HepG2 (cell line): ENCODE measurements around the gene USP34.

Experiments used
- EZH2 ChIP-seq: conservative IDR thresholded peaks from 2 replicates; pipeline ENCODE4 v1.6.1; 2012; ENCODE audit warnings: mild to moderate bottlenecking, low read depth, low read length, moderate library complexity
- IRF2 ChIP-seq: IDR thresholded peaks from 2 replicates; pipeline ENCODE4 v1.6.1; 2018; ENCODE audit warnings: missing genetic modification reagents, missing compliant biosample characterization
- NR2F6 ChIP-seq, 2 experiments: IDR thresholded peaks; 2 replicates each; pipeline ENCODE4 v1.6.1; 2016; ENCODE audit warnings: antibody characterized with exemption in 1 of 2, mild to moderate bottlenecking in 1 of 2
- NR3C1 ChIP-seq: sonication (generic); formaldehyde crosslinking; IDR thresholded peaks from 2 replicates; pipeline ENCODE4 v1.4.0; 2020; ENCODE audit warnings: missing genetic modification reagents
- SP2 ChIP-seq: sonication (generic); formaldehyde crosslinking; IDR thresholded peaks from 2 replicates; pipeline ENCODE4 v1.5.1; 2020; ENCODE audit warnings: mild to moderate bottlenecking, missing genetic modification reagents
- TAF1 ChIP-seq: sonication (generic); formaldehyde crosslinking; IDR thresholded peaks from 2 replicates; pipeline ENCODE4 v1.4.0; 2020; ENCODE audit warnings: missing genetic modification reagents
- ZNF3 ChIP-seq: IDR thresholded peaks from 2 replicates; pipeline ENCODE4 v1.7.0; 2017; ENCODE audit warnings: inconsistent platforms
- ZNF776 ChIP-seq: sonication (generic); formaldehyde crosslinking; IDR thresholded peaks from 2 replicates; pipeline ENCODE4 v1.4.0; 2020; ENCODE audit warnings: mild to moderate bottlenecking, missing genetic modification reagents
- TF ChIP-seq, protein P1 (sequence below): sonication (generic); formaldehyde crosslinking; IDR thresholded peaks from 2 replicates; pipeline ENCODE4 v1.5.0; 2020; ENCODE audit warnings: mild to moderate bottlenecking, missing genetic modification reagents, moderate library complexity
- TF ChIP-seq, protein P2 (sequence below), 2 experiments: IDR thresholded peaks; 2 replicates each; pipeline ENCODE4 v1.6.1; 2011 to 2012; ENCODE audit warnings: low read length in 2 of 2, borderline replicate concordance in 1 of 2, low read depth in 1 of 2, mild to moderate bottlenecking in 1 of 2, moderate library complexity in 1 of 2
- TF ChIP-seq, protein P3 (sequence below): sonication (generic); formaldehyde crosslinking; IDR thresholded peaks from 2 replicates; pipeline ENCODE4 v1.5.0; 2020; ENCODE audit warnings: missing genetic modification reagents
- TF ChIP-seq, protein P4 (sequence below): sonication (generic); formaldehyde crosslinking; IDR thresholded peaks from 2 replicates; pipeline ENCODE4 v1.4.0; 2020; ENCODE audit warnings: missing genetic modification reagents
- TF ChIP-seq, protein P5 (sequence below): sonication (generic); formaldehyde crosslinking; conservative IDR thresholded peaks from 2 replicates; pipeline ENCODE4 v1.8.0; 2022; ENCODE audit warnings: missing genetic modification reagents

DNA sequence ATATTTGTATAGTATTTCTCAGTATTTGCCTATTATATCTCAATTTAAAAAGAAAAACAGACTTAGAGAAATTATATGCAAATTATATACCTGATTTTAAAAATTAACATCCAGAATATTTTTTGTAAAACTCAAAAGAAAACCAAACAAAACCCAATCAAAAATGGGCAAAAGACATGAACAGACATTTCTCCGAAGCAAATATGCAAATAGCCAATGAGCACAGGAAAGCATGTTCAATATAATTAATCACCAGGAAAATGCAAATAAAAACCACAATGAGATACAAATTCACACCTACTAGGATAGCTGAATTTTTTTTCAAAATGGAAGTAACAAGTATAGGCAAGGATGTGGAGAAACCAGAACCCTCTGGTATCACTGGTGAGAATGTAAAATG lies 108.0 kb downstream of the USP34 start:
- TF ChIP-seq NR2F6 (IDR thresholded peaks at IDR 0.05) (no peak), NR2F6 (CRISPR knock-in tag; IDR thresholded peaks at IDR 0.05) (no peak), TAF1 (CRISPR knock-in tag) (no peak), ZNF776 (CRISPR knock-in tag) (no peak), EZH2 (no peak), IRF2 (CRISPR knock-in tag) (no peak), NR3C1 (no peak), SP2 (CRISPR knock-in tag) (no peak), ZNF3 (CRISPR knock-in tag) (no peak)
- TF ChIP-seq, protein P1, sequence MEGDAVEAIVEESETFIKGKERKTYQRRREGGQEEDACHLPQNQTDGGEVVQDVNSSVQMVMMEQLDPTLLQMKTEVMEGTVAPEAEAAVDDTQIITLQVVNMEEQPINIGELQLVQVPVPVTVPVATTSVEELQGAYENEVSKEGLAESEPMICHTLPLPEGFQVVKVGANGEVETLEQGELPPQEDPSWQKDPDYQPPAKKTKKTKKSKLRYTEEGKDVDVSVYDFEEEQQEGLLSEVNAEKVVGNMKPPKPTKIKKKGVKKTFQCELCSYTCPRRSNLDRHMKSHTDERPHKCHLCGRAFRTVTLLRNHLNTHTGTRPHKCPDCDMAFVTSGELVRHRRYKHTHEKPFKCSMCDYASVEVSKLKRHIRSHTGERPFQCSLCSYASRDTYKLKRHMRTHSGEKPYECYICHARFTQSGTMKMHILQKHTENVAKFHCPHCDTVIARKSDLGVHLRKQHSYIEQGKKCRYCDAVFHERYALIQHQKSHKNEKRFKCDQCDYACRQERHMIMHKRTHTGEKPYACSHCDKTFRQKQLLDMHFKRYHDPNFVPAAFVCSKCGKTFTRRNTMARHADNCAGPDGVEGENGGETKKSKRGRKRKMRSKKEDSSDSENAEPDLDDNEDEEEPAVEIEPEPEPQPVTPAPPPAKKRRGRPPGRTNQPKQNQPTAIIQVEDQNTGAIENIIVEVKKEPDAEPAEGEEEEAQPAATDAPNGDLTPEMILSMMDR, result no peak
- TF ChIP-seq, protein P2, sequence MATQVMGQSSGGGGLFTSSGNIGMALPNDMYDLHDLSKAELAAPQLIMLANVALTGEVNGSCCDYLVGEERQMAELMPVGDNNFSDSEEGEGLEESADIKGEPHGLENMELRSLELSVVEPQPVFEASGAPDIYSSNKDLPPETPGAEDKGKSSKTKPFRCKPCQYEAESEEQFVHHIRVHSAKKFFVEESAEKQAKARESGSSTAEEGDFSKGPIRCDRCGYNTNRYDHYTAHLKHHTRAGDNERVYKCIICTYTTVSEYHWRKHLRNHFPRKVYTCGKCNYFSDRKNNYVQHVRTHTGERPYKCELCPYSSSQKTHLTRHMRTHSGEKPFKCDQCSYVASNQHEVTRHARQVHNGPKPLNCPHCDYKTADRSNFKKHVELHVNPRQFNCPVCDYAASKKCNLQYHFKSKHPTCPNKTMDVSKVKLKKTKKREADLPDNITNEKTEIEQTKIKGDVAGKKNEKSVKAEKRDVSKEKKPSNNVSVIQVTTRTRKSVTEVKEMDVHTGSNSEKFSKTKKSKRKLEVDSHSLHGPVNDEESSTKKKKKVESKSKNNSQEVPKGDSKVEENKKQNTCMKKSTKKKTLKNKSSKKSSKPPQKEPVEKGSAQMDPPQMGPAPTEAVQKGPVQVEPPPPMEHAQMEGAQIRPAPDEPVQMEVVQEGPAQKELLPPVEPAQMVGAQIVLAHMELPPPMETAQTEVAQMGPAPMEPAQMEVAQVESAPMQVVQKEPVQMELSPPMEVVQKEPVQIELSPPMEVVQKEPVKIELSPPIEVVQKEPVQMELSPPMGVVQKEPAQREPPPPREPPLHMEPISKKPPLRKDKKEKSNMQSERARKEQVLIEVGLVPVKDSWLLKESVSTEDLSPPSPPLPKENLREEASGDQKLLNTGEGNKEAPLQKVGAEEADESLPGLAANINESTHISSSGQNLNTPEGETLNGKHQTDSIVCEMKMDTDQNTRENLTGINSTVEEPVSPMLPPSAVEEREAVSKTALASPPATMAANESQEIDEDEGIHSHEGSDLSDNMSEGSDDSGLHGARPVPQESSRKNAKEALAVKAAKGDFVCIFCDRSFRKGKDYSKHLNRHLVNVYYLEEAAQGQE (IDR thresholded peaks at IDR 0.05; ENCODE audit: borderline replicate concordance in 1 of 2, low read depth in 1 of 2, low read length in 2 of 2), result no peak
- TF ChIP-seq, protein P3, sequence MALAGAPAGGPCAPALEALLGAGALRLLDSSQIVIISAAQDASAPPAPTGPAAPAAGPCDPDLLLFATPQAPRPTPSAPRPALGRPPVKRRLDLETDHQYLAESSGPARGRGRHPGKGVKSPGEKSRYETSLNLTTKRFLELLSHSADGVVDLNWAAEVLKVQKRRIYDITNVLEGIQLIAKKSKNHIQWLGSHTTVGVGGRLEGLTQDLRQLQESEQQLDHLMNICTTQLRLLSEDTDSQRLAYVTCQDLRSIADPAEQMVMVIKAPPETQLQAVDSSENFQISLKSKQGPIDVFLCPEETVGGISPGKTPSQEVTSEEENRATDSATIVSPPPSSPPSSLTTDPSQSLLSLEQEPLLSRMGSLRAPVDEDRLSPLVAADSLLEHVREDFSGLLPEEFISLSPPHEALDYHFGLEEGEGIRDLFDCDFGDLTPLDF (CRISPR knock-in tag), result no peak
- TF ChIP-seq, protein P4, sequence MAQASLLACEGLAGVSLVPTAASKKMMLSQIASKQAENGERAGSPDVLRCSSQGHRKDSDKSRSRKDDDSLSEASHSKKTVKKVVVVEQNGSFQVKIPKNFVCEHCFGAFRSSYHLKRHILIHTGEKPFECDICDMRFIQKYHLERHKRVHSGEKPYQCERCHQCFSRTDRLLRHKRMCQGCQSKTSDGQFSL (CRISPR knock-in tag), result no peak
- TF ChIP-seq, protein P5, sequence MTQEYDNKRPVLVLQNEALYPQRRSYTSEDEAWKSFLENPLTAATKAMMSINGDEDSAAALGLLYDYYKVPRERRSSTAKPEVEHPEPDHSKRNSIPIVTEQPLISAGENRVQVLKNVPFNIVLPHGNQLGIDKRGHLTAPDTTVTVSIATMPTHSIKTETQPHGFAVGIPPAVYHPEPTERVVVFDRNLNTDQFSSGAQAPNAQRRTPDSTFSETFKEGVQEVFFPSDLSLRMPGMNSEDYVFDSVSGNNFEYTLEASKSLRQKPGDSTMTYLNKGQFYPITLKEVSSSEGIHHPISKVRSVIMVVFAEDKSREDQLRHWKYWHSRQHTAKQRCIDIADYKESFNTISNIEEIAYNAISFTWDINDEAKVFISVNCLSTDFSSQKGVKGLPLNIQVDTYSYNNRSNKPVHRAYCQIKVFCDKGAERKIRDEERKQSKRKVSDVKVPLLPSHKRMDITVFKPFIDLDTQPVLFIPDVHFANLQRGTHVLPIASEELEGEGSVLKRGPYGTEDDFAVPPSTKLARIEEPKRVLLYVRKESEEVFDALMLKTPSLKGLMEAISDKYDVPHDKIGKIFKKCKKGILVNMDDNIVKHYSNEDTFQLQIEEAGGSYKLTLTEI (CRISPR knock-in tag), result no peak
